ENCODE data around the gene ERICH6B.

Gene ERICH6B

DNA sequence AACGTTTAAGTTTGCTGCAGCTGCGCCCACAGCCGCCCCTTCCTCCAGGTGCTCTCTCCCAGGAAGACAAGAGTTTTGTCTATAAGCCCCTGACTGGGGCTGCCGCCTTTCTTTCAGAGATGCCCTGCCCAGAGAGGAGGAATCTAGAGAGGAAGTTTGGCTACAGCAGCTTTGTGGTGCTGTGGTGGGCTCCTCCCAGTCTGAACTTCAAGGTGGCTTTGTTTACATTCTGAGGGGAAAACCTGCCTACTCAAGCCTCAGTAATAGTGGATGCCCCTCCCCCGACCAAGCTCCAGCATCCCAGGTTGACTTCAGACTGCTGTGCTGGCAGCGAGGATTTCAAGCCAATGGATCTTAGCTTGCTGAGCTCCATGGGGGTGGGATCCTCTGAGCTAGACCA lies 6.4 kb upstream of the ERICH6B start:
- H3K9me3 ChIP-seq, result no peaks in the 10 kb centered on the region
- no peaks in the 10 kb centered on the region; the same call in 1 of the 2 replicates for H3K4me1 ChIP-seq
- peaks cover 10% of the 10 kb centered on the region for H3K27me3 ChIP-seq
- H3K36me3 ChIP-seq, result no peaks in the 10 kb centered on the region
- DNase-seq, result no peak
- TF ChIP-seq, protein P1, sequence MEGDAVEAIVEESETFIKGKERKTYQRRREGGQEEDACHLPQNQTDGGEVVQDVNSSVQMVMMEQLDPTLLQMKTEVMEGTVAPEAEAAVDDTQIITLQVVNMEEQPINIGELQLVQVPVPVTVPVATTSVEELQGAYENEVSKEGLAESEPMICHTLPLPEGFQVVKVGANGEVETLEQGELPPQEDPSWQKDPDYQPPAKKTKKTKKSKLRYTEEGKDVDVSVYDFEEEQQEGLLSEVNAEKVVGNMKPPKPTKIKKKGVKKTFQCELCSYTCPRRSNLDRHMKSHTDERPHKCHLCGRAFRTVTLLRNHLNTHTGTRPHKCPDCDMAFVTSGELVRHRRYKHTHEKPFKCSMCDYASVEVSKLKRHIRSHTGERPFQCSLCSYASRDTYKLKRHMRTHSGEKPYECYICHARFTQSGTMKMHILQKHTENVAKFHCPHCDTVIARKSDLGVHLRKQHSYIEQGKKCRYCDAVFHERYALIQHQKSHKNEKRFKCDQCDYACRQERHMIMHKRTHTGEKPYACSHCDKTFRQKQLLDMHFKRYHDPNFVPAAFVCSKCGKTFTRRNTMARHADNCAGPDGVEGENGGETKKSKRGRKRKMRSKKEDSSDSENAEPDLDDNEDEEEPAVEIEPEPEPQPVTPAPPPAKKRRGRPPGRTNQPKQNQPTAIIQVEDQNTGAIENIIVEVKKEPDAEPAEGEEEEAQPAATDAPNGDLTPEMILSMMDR (IDR thresholded peaks at IDR 0.05; ENCODE audit: low read depth, low read length), result no peak
- H3K4me3 ChIP-seq (ENCODE audit: low read depth, low read length), result no peak overlapping the region

DNA sequence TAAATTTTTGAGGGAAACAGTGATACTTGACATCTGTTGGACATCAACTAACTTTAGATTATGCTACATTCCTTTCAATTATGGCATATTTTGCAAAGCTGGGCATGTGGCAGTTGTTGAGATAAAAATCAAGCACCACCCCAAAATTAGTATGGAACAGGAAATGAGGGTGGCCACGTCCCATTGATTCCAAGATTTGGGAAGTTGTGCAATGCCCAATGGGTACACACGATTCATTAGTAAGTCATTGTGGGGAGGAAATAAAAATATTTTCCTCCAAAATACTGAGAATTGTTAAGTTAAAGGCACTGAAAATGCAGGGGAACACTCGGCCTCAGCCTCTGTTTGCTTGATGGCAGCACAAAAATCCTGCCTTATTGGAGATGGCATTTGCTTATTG lies 7.6 kb downstream of the ERICH6B start:
- Histone ChIP-seq H3K4me1 (no peaks in the 10 kb centered on the region), H3K9me3 (no peaks in the 10 kb centered on the region), H3K27me3 (peaks cover 8% of the 10 kb centered on the region; the same call in 1 of the 2 replicates), H3K36me3 (no peaks in the 10 kb centered on the region), H3K4me3 (ENCODE audit: low read depth, low read length) (no peak overlapping the region)
- TF ChIP-seq, protein P1 (IDR thresholded peaks at IDR 0.05; ENCODE audit: low read depth, low read length), result no peak
- no peak for DNase-seq

DNA sequence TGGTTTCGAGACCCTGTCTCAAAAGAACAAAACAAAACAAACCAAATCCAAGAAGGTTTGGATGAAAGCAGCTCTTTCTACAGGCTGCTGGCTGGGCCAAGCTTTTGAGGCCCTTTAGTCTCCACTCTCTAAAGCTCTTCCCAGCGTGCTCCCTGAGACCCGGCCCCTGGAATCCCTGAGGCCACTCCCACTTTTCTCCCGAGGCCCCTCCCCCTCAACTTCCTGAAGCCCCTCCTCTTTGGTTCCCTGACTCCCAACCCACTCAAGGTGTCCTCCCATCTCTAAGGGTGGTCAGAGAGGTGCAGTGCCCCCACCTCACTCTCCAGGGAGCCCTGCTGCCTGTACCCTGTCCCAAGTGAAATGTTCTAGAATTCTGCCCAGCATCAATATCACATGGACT lies 10.6 kb downstream of the ERICH6B start:
- no peak for DNase-seq
- Histone ChIP-seq H3K4me3 (ENCODE audit: low read depth, low read length) (no peak overlapping the region), H3K4me1 (peaks cover 10% of the 10 kb centered on the region), H3K9me3 (no peaks in the 10 kb centered on the region), H3K27me3 (no peaks in the 10 kb centered on the region; the same call in 1 of the 2 replicates), H3K36me3 (no peaks in the 10 kb centered on the region)
- TF ChIP-seq, protein P1 (IDR thresholded peaks at IDR 0.05; ENCODE audit: low read depth, low read length), result no peak

DNA sequence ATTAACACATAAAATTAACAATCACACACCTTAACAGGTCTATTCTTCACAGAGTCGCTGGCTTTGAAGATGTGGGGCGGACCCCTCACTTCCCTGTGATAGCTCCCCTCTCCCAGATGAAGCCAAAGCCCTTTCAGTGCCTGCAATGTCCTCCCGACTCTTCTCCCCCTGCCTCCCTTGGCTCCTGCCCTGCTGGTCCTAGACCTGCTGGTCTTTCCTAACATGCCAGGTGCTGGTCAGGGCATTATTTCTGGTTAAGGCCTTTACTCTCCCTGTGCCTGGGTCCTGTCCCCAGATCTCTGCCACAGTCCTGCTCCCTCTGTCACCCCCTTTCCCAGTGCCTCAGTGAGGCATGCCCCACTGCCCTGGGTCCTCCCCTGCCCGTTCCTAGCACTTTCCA lies 12.2 kb downstream of the ERICH6B start:
- no peak overlapping the region for H3K4me3 ChIP-seq (ENCODE audit: low read depth, low read length)
- H3K27me3 ChIP-seq, result no peaks in the 10 kb centered on the region; the same call in 1 of the 2 replicates
- TF ChIP-seq, protein P1 (IDR thresholded peaks at IDR 0.05; ENCODE audit: low read depth, low read length), result no peak
- no peaks in the 10 kb centered on the region for H3K36me3 ChIP-seq
- no peak for DNase-seq
- peaks cover 10% of the 10 kb centered on the region for H3K4me1 ChIP-seq
- H3K9me3 ChIP-seq, result no peaks in the 10 kb centered on the region

DNA sequence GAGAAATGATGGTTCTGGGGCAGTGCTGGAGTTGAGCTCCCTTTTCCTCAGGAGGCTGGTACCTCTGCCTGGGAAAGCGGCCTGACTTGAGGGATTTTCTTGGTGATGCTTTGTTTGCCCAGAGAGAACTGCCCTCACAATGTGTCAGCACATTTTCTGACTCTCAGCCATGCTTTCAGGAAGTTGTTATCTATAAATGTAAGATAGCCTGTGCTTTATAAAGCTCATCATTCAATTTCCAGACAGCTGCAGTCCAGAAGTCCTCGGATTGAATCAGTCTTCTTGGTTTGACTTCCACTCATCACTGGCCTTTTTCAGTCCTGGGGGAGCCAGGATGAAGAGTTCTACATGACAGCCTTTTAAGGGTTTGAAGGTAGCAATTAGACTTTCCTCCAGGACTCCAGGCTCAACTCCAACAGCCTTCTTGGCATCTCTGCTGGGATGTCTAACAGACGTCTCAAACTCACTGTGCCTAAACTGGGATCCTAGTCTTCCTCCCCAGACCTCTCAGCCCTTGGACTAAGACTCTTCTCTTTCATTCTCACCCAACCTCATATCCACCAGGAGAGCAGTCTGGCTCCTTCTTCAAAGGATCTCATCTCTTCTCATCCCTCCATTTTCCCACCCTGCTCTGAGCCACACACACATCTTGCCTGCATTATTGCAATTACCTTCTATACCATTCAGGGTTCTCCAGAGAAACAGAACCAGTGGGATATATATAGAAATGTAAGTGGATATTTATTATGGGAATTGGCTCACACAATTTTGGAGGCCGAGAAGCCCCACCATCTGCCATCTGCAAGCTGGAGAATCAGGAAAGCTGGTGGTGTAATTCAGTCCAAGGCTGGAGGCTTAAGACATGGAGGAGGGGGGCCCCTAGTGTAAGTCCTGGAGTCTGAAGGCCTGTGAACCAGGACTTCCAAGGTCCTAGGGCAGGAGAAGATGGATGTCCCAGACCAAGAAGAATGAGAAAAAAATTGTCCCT lies 13.1 kb downstream of the ERICH6B start:
- Histone ChIP-seq H3K9me3 (no peaks in the 10 kb centered on the region), H3K4me1 (peaks cover 10% of the 10 kb centered on the region), H3K4me3 (ENCODE audit: low read depth, low read length) (no peak overlapping the region), H3K27me3 (no peaks in the 10 kb centered on the region; the same call in 1 of the 2 replicates), H3K36me3 (no peaks in the 10 kb centered on the region)
- TF ChIP-seq, protein P1 (IDR thresholded peaks at IDR 0.05; ENCODE audit: low read depth, low read length), result no peak
- DNase-seq, result peak; percentile 16

DNA sequence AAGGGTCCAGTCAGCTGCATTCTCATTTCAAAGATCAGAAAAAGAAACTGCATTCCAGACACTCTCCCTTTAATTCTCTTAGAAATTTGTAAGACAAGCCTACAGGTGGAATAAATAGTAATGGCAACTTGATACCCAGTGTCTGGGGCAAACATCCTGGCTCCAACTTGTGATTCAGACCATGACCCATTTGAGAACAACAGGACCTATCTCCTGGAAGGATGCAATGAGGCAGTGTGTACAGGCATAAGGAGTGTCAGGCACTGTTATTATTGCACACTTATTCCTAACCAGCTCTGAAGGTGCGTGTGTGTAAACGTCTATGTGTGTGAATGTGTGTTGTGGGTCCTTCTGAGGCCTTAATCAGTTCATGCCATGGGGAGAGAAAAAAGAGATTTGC lies 13.9 kb downstream of the ERICH6B start:
- TF ChIP-seq, protein P1 (IDR thresholded peaks at IDR 0.05; ENCODE audit: low read depth, low read length), result no peak
- no peaks in the 10 kb centered on the region for H3K36me3 ChIP-seq
- DNase-seq, result no peak
- peaks cover 10% of the 10 kb centered on the region for H3K4me1 ChIP-seq
- no peak overlapping the region for H3K4me3 ChIP-seq (ENCODE audit: low read depth, low read length)
- no peaks in the 10 kb centered on the region; the same call in 1 of the 2 replicates for H3K27me3 ChIP-seq
- no peaks in the 10 kb centered on the region for H3K9me3 ChIP-seq

Measured in BE2C (cell line).